HG03457 (cell line): Measurements from ENCODE around the gene ZNF236.
"Not testable (repeated sequence)": the region's sequence is repeated elsewhere in the genome, so short reads cannot be mapped to it uniquely, and the experiment has no call there.

Experiments used
- ATAC-seq: cut with Tn5 transposase; IDR thresholded peaks from one replicate; pipeline ENCODE4 v1.9.1; 2021; ENCODE audit warnings: moderate number of reproducible peaks; ENCODE audit not compliant: unreplicated experiment

ZNF236 gene

GRCh38 chr18:77001979-77002378 lies 179.6 kb downstream of the ZNF236 start:
- ATAC-seq, result no peak

DNA sequence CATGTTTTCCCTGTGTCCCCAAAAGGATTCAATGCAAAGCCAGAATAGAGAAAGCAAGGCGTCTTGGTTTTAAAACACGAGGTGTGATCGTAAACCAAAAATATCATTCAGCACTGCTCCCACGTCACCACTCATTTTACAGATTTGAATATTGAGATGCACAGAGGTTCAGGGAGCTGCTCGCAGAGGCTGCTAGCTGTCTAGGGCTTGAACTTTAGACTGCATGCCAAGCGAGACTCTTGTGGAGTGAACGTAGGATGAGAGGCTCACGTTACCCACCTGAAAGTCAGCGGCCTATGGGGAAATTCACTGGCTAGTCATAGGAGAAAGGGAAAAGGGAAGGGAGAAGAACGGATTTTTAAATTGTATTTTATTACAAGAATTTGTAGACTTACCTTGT lies 180.1 kb downstream of the ZNF236 start:
- no peak for ATAC-seq

GRCh38 chr18:77003316-77003715 lies 181.0 kb downstream of the ZNF236 start:
- no peak for ATAC-seq

DNA sequence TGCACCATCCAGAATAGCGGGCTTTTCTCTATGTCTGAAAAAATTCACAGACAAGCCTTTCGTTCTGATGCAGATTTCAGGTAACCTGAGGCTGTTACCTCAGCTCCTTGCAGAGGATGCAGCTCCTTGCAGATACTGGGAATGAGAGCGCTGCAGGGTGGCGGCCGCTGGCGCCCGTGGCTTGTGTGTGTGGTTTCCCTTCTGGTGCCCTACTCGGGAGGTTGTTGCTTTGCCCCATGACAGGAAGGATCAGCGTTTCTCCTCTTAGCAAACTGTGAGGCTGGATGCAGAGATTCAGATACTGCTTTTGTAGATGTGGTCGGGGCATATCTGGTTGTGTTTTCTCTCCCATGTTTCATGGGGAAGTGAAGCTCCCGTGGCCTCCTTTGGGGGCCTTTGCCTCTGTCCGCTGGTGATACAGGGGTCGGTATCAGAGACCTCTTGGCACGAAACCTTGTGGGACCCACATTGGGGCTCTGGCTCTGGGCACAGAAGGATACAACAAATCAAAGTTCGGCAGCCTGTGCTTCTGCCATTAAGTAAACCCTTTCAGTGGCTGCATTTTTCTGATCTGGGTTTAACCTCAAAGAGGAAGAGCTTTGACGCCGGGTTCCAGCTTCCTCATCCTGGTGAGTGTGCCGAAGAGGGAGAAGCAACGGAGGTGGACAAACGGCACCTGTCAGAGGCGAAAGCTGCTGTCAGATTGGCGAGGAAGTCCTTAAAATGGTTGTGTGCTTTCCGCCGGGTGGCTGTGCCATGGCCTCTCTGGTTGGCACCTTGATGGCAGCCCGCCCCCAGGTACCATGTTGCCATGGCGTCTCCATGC lies 182.4 kb downstream of the ZNF236 start:
- no peak for ATAC-seq

DNA sequence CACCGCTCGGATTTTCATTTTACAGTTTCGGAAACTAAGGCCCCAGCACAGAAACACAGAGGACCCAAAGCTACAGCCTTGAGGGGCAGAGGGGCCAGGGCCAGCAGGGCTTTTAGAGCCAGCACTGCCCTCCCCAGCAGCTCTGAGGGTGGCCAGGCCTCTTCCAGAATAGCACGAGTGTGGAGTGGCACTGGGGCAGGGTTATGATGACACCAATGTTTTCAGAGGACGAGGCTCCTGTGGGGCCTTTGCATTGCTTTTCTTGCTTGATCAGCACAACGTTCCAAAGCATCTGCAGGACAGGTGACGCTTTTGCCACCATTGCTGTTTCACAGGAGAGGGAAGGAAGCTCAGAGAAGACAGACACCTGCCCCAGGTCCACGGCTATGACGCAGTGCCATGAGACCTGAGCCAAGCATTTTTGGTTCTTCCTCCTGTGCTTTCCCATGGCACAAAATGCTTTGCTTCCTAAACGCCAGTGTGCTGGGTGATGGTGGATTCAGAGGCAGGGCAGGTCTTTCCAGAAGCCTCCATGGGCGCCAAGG lies 183.4 kb downstream of the ZNF236 start:
- ATAC-seq, result no peak

DNA sequence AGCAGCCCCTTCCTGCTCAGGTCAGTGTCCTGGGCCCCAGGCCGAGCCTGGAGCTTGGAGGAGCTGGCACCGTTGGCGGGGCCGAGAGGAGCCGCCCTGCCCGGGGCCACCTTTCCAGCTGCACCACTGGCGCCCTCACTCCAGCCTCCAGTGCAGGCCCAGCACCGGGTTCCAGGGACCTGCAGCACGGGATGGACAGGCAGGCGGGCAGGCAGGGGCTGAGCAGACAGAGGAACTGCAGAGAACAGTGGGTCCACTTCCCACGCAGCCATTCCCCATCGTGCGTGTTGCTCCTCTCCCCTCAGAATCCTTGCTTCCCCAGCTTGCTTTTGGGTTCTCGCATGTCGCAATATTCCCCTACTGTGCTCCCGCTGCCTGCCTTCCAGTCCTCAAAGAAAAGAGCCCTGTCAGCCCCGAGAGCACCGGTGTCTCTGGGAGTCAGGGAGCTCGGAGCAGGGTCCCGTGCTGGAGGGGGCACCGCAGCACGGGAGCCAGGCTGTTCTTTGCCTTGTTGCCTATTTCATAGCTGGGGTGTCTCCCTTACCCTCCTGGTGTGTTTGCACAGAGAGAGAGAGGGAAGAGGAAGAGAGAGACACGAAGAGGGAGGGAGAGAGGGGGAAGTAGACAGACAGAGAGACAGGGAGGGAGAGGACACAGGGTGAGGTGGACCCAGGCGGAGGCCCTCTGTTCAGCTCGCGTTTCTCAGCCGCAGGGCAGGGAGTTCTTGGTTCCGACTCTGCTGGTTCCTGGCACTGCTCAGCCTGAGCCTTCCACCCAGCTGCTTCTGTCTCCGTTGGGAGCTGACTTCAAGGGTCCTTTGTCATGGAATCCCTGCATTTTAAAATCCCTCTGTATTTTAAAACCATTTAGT lies 184.2 kb downstream of the ZNF236 start:
- no peak for ATAC-seq

DNA sequence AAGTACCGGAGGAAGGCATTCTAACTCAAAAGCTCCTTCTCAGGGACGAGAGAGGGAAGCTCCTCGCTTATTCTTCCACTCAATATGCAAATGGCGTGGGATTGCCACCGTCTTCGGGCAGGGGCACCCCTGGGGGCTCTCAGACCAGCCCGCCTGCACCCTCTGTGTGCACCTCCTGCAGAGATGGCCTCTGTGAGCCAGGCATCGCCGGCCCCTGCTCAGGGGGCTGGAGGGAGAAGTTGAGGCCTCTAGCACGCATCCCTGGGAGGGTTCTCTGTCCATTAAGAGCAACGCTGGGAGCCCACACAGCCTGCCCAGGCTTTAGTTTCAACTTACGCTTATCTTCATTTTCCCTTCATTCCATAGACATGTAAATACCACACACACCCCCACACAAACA lies 184.9 kb downstream of the ZNF236 start:
- no peak for ATAC-seq

GRCh38 chr18:77008006-77008405 lies 185.6 kb downstream of the ZNF236 start:
- ATAC-seq, result no peak

- ATAC-seq, result no peak
These were observed 186.4 kb downstream of the ZNF236 start for GRCh38 chr18:77008576-77009315.

DNA sequence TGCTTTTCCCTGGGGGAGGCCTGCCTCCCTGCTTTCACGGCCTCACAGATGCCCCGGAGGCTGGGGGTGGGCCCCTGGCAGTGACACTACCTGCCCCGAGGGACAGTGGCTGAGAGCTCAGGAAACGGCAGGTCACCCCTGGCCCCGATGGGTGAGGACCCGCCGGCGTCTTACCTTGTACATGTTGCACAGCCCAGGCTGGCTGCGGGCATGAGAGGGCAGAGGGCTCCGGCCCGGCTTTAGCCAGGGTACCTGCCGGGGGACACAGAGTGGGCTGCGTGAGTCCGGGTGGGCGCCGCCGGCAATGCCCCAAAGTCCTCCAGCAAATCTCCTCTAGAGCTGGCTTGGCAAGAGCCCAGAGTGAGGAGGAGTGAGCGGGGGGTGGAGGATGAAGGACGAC lies 187.3 kb downstream of the ZNF236 start:
- ATAC-seq, result no peak

DNA sequence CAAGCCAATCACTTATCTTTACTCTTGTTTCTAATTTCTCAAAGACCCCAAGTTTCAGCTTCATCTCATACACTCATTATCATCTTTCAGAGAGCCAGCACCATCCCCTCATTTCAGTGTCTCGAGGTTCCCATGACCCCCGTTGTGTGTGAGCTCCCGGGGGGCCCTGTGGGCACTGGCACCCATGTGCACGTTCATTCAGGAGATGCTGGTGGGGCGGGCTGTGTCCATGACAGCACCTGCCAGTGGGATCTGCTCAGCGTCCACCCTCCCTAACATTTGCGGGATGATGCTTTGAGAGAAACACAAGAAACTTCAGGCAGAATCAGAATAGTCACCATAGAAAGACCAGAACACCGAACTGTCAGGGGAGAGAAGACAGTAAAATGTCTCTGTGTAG lies 189.8 kb downstream of the ZNF236 start:
- no peak for ATAC-seq

DNA sequence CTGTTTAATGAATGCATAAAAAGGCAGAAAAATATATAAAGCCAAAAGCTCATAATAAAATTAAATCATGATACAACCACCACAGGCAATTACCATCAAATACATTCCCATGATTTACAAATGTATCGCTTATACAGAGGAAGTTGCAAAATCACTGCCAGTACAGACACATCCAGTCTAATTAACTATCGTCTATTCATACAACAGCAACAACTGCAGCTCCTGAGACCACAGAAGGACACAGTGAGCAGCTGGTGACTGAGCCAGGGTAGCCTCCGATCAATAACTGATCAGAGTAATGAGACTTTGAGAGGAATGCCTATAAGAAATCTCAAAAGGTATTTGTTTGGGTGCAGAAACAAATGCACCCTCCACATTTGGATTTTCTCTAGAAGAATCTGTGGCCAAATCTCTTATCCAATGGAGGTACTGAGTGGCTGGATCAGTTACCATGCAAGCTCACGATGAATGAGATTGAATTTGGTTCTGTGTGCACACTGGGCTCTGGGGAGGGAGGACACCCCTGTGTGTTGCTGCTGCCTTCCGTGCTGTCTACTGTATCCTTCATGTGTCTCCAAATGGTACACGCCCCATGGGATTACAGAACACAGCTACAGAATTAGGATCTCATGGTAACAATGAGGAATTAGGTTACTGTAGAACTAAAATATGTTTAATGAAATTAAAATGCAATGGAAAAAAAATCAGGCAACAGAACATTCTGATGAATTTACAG lies 190.6 kb downstream of the ZNF236 start:
- ATAC-seq, result no peak

GRCh38 chr18:77013811-77014521 lies 191.6 kb downstream of the ZNF236 start:
- ATAC-seq, result no peak

- no peak for ATAC-seq
These were observed 192.2 kb downstream of the ZNF236 start for GRCh38 chr18:77014538-77014937.

GRCh38 chr18:77015169-77015568 lies 192.8 kb downstream of the ZNF236 start:
- no peak for ATAC-seq

DNA sequence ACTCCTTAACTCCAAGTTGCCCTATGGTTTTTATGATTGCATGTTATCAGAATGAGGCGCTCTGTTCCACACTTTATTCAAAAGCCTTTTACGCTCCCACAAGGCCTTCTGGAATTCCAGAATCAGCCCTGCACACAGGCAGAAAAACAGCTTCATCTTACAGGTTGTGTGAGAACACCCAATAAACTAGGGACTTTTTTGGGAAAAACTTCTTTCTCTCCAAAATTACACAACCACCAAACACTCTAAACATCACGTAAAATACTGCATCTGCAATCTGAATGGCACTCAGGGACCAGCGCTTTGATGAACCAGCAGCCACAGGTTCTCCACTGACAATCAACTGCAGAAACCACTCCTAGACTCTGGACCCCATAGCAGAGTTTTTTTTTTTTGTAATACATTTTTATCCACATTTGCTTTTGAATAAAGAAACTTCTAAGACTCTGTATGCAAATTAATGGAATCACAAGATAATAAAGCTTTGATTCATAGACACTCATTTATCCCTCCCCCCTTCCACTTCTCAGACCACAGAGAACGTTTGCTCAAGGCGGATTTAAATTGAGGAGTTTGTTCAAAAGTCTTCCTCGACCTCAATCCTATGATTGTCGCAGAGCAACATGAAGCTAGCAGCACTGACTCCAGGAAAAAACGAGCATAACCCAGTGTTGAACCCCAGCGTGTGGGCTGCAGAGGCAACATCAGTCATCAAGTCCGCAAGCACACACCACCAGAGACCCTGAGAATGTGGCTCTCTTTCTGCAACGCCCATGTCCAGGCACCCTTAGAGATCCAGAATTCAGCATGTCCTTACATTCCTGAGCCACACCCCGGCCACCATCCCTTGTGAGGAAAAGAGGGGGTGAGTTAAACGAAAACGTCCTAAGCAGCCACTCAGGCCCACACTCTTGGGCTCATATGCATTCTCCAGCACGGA lies 193.7 kb downstream of the ZNF236 start:
- no peak for ATAC-seq

GRCh38 chr18:77016936-77017335 lies 194.6 kb downstream of the ZNF236 start:
- ATAC-seq, result no peak

- ATAC-seq, result no peak
These were observed 195.0 kb downstream of the ZNF236 start for GRCh38 chr18:77017355-77017754.

DNA sequence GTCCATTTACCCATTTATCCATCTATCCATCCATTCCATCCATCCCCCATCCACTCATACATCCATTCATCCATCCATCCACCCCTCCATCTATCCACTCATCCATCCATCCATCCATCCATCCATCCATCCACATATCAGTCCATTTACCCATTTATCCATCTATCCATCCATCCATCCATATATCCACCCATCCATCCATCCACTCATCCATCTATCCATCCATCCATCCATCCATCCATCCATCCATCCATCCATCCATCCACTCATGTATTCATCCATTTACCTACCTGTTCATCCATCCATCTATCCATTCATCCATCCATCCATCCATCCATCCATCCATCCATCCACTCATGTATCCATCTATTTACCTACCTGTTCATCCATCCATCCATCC lies 196.3 kb downstream of the ZNF236 start:
- ATAC-seq, result not testable (repeated sequence)
